ENCODE results near the gene ABCA1. TPM values are rescaled to one million over a fixed set of nuclear protein-coding genes. Genes with fewer than 3 reads are reported as not detected.
"Not testable (repeated sequence)": the region's sequence is repeated elsewhere in the genome, so short reads cannot be mapped to it uniquely, and the experiment has no call there.

Gene ABCA1
- total RNA-seq, 2 donors from 2014 or later: 11.2 to 17.8 TPM

GRCh38 chr9:104931256-104931655 is 3.3 kb upstream of the ABCA1 start:
- no peak for DNase-seq
- no peak for TF ChIP-seq CTCF (IDR thresholded peaks at IDR 0.05)
- intact Hi-C loops (cut with DNase I): no loop called here
- H3K27me3 ChIP-seq: no peaks in the 10 kb centered on the region
- H3K9me3 ChIP-seq: no peaks in the 10 kb centered on the region
- no peaks in the 10 kb centered on the region for H3K4me1 ChIP-seq
- no peak overlapping the region for H3K4me3 ChIP-seq
- H3K9ac ChIP-seq (ENCODE audit: low read depth in 2 of 2, low read length in 2 of 2): no peak overlapping the region
- H3K36me3 ChIP-seq: no peaks in the 10 kb centered on the region
- H3K27ac ChIP-seq: no peak overlapping the region

DNA sequence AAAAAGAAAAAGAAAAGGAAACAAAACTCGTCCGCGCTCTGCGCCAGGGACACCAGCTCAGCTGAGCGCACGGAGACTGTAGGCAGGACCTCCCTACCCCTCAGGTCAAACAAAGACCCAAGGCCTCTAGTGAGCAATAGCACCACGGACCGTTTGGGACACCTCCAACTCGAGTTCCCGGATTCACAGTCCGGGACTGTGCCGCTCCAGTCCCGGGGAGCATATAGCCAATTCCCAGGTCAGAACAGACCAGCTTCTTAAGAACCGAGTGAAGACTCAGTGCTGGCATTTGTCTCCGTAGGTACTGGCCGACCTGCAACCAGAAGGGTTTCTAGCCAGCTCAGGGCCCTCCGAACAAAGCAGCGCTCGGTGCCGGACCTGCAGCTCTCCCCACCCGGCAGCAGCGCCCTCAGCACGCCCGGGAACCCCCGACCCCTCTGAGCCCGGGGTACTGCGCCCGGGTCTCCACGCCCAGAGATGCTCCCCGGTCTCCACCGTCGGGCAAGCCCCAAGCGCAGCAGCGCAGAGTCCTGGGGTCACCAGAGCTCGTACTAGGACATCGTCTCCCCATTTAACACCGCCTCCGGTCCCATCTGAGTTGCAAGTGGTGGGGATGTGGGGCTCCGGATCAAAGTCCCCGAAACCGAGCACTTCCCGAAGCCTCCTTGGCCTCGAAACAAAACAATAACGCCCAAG is 591 bp downstream of the ABCA1 start:
- DNase-seq: peak; percentile 57
- peak overlapping the region; percentile 57 to 99 for H3K9ac ChIP-seq (ENCODE audit: low read depth in 2 of 2, low read length in 2 of 2)
- H3K36me3 ChIP-seq: no peaks in the 10 kb centered on the region
- intact Hi-C loops (cut with DNase I): loop anchor here (2.0 to 5.0 kb wide), 4 partner anchors 40 to 490 kb away; no protein-coding TSS in a partner anchor
- no peaks in the 10 kb centered on the region for H3K27me3 ChIP-seq
- no peaks in the 10 kb centered on the region for H3K9me3 ChIP-seq
- TF ChIP-seq CTCF (IDR thresholded peaks at IDR 0.05): no peak
- H3K4me1 ChIP-seq: no peaks in the 10 kb centered on the region
- peak overlapping the region; percentile 77 for H3K27ac ChIP-seq
- peak overlapping the region; percentile 75 for H3K4me3 ChIP-seq

DNA sequence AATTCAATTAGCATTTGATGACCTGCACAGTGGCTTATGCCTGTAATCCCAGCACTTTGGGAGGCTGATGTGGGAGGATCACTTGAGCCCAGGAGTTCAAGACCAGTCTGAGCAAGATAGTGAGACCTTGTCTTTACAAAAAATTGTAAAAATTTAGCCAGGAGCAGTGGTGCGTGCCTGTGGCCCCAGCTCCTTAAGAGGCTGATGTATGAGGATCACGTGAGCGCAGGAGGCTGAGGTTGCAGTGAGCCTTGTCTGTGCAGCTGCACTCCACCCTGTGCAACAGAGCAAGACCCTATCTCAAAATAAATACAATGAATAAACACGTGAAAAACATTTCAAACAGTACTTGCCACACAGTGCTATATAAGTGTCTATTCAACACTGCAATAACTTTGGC is 4.2 kb downstream of the ABCA1 start:
- Histone ChIP-seq H3K4me1 (no peaks in the 10 kb centered on the region), H3K27ac (no peak overlapping the region), H3K9ac (ENCODE audit: low read depth in 2 of 2, low read length in 2 of 2) (no peak overlapping the region), H3K27me3 (no peaks in the 10 kb centered on the region), H3K4me3 (no peak overlapping the region), H3K36me3 (no peaks in the 10 kb centered on the region), H3K9me3 (no peaks in the 10 kb centered on the region)
- TF ChIP-seq CTCF (IDR thresholded peaks at IDR 0.05): no peak
- no peak for DNase-seq
- intact Hi-C loops (cut with DNase I): no loop called here

- TF ChIP-seq CTCF (IDR thresholded peaks at IDR 0.05): no peak
- intact Hi-C loops (cut with DNase I): no loop called here
- Histone ChIP-seq H3K4me3 (no peak overlapping the region), H3K27ac (no peak overlapping the region), H3K9me3 (no peaks in the 10 kb centered on the region), H3K4me1 (no peaks in the 10 kb centered on the region), H3K9ac (ENCODE audit: low read depth in 2 of 2, low read length in 2 of 2) (no peak overlapping the region), H3K27me3 (no peaks in the 10 kb centered on the region), H3K36me3 (no peaks in the 10 kb centered on the region)
- DNase-seq: no peak
Observed at GRCh38 chr9:104923289-104923688, 4.7 kb downstream of the ABCA1 start.

DNA sequence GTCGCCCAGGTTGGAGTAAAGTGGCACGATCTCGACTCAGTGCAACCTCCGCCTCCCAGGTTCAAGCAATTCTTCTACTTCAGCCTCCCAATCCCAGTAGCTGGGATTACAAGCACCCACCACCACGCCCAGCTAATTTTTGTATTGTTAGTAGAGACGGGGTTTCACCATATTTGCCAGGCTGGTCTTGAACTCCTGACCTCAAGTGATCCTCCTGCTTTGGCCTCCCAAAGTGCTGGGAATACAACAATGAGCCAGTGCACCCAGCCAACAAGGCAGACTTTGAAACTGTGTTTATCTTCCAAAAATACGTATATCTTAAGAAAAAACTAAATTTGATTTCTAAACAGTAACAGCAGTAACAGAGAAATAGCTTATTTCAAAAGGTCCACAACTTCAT is 5.2 kb downstream of the ABCA1 start:
- H3K4me3 ChIP-seq; H3K27ac ChIP-seq; H3K4me1 ChIP-seq; H3K9ac ChIP-seq (ENCODE audit: low read depth in 2 of 2, low read length in 2 of 2); H3K9me3 ChIP-seq; H3K27me3 ChIP-seq; DNase-seq; H3K36me3 ChIP-seq; intact Hi-C loops (cut with DNase I): not testable (repeated sequence)

- no peak for TF ChIP-seq CTCF (IDR thresholded peaks at IDR 0.05)
- no peak for DNase-seq
- no peaks in the 10 kb centered on the region for H3K27me3 ChIP-seq
- H3K36me3 ChIP-seq: no peaks in the 10 kb centered on the region
- H3K9ac ChIP-seq (ENCODE audit: low read depth in 2 of 2, low read length in 2 of 2): no peak overlapping the region
- H3K4me1 ChIP-seq: no peaks in the 10 kb centered on the region
- no peak overlapping the region for H3K4me3 ChIP-seq
- H3K9me3 ChIP-seq: no peaks in the 10 kb centered on the region
- H3K27ac ChIP-seq: no peak overlapping the region
- intact Hi-C loops (cut with DNase I): no loop called here
Observed at GRCh38 chr9:104921067-104921741, 6.8 kb downstream of the ABCA1 start.

Measured in colonic mucosa (tissue), 4 donors.